HG03025 (cell line): Measurements from ENCODE around the gene SMYD4.
"Not testable (repeated sequence)": the region's sequence is repeated elsewhere in the genome, so short reads cannot be mapped to it uniquely, and the experiment has no call there.

Experiments used
- ATAC-seq: cut with Tn5 transposase; IDR thresholded peaks from one replicate; pipeline ENCODE4 v1.9.1; 2021; ENCODE audit warnings: mild to moderate bottlenecking, moderate library complexity; ENCODE audit not compliant: unreplicated experiment, low FRiP score

SMYD4 gene

GRCh38 chr17:1783834-1784611 is 45.7 kb downstream of the SMYD4 start:
- ATAC-seq: no peak

GRCh38 chr17:1783271-1783670 is 46.4 kb downstream of the SMYD4 start:
- no peak for ATAC-seq

GRCh38 chr17:1782171-1782567 is 47.5 kb downstream of the SMYD4 start:
- no peak for ATAC-seq

GRCh38 chr17:1779571-1780131 is 50.1 kb downstream of the SMYD4 start:
- ATAC-seq: no peak

GRCh38 chr17:1776857-1777256 is 52.8 kb downstream of the SMYD4 start:
- ATAC-seq: no peak

GRCh38 chr17:1776328-1776727 is 53.4 kb downstream of the SMYD4 start:
- ATAC-seq: no peak

- ATAC-seq: no peak
Observed at GRCh38 chr17:1774390-1775176, 55.1 kb downstream of the SMYD4 start.

GRCh38 chr17:1773696-1774181 is 56.0 kb downstream of the SMYD4 start:
- ATAC-seq: no peak

GRCh38 chr17:1773000-1773695 is 56.6 kb downstream of the SMYD4 start:
- not testable (repeated sequence) for ATAC-seq

GRCh38 chr17:1769822-1770477 is 59.8 kb downstream of the SMYD4 start:
- no peak for ATAC-seq

GRCh38 chr17:1767358-1767757 is 62.3 kb downstream of the SMYD4 start:
- ATAC-seq: no peak

- ATAC-seq: no peak
Observed at GRCh38 chr17:1766382-1767135, 63.1 kb downstream of the SMYD4 start.

- ATAC-seq: no peak
Observed at GRCh38 chr17:1765576-1765975, 64.1 kb downstream of the SMYD4 start.

GRCh38 chr17:1764705-1765104 is 65.0 kb downstream of the SMYD4 start:
- not testable (repeated sequence) for ATAC-seq

- no peak for ATAC-seq
Observed at GRCh38 chr17:1764284-1764683, 65.4 kb downstream of the SMYD4 start.

- ATAC-seq: no peak
Observed at GRCh38 chr17:1762901-1763898, 66.5 kb downstream of the SMYD4 start.

GRCh38 chr17:1762233-1762900 is 67.3 kb downstream of the SMYD4 start:
- no peak for ATAC-seq

GRCh38 chr17:1759529-1759928 is 70.2 kb downstream of the SMYD4 start:
- no peak for ATAC-seq
